Activated naive CD4-positive, alpha-beta T cell treated with anti-CD3 and anti-CD28 coated beads, Interleukin-2, amount 10 ng/mL, durations not matched to agents 7 days and 5 days (primary cell): Measurements from ENCODE around the gene STARD7.

Experiments used
- CTCF ChIA-PET: fragments of 350-600 bp; sonication (Branson Sonifier 250); formaldehyde crosslinking; loops from one replicate; lab custom pipeline; 2021; ENCODE audit warnings: antibody characterized with exemption; lab: Charles Lee
- DNase-seq: peaks from one replicate; pipeline ENCODE4 v3.0.0-alpha.2; 2020
- H3K27ac Mint-ChIP-seq: one replicate; pipeline ENCODE4 v1.8.0; 2021; ENCODE audit warnings: mild to moderate bottlenecking, moderate library complexity, mixed read lengths
- H3K27me3 Mint-ChIP-seq: one replicate; pipeline ENCODE4 v1.8.0; 2021; ENCODE audit warnings: mild to moderate bottlenecking, mixed read lengths
- H3K36me3 Mint-ChIP-seq: one replicate; pipeline ENCODE4 v1.8.0; 2021; ENCODE audit warnings: mixed read lengths
- H3K4me1 Mint-ChIP-seq: one replicate; pipeline ENCODE4 v1.8.0; 2021; ENCODE audit warnings: mixed read lengths
- H3K4me3 Mint-ChIP-seq: one replicate; pipeline ENCODE4 v1.8.0; 2021; ENCODE audit warnings: mild to moderate bottlenecking, moderate library complexity, mixed read lengths
- H3K9me3 Mint-ChIP-seq: one replicate; pipeline ENCODE4 v1.8.0; 2021; ENCODE audit warnings: mixed read lengths

Gene STARD7

DNA sequence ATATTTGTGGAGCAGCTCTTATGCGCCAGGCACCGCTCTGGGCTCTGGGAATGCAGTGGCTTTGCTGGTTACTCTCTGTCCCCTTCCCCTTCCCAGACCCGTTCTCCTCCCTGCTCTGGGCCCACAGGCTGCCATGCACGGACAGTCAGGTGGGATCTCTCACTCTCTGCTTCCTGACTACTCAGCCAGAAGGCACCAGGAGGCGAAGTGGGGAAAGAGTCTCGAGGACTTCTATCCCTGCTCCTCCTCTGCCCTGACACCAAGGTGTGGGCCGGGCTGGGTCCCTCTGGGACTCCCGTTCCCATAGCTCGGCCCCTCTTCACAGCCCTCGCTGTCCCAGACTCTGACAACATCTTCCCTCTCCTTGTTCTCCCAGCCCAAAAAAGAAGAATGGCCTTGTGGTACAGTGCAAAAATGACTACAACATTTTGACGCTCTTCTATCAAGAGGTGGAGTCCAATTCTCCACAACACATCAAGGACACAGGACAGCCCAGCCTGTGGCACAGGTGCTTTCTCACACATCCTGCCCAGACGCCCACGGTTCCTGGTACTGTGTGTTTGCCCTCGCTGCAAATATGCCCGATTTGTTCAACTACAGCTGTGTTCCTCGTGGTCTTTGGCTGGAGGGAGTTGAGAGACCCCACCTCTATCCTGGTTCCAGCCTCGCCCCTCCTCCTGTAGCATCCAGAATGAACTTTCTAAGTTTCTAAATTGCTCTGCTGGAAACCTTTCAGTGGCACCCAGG is 49.4 kb downstream of the STARD7 start:
- CTCF ChIA-PET = interaction anchor here (2.6 to 3.2 kb wide), 2 partner anchors 12 to 15 kb away, joined by 14 to 18 read pairs; no protein-coding TSS in a partner anchor
- Mint-ChIP-seq H3K4me3 (no peak overlapping the region), H3K27me3 (no peaks in the 10 kb centered on the region), H3K36me3 (peaks cover 2% of the 10 kb centered on the region), H3K4me1 (peaks cover 79% of the 10 kb centered on the region), H3K27ac (peak overlapping the region; percentile 75), H3K9me3 (peaks cover 6% of the 10 kb centered on the region)
- peak; percentile 62 for DNase-seq

DNA sequence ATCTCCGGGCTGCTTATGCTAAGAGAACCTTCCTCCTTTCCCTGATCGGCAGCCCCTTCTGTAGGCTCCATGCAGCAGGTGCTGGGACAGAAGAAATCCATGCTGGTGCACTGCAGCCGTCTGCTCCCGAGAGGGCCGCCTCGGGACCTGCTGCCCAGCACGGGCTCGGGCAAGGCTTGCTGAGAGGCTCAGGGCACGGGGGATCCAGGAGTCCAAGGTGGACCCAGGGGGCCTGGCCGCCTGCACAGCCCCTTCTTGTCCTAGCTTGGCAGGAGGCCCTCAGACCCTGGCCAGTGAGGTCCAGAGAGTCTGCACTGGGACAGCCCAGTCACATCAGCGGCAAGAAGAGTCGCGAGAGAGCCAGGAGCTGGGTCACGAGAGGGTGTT is 50.1 kb downstream of the STARD7 start:
- peaks cover 2% of the 10 kb centered on the region for H3K36me3 Mint-ChIP-seq
- CTCF ChIA-PET = interaction anchor here (1.0 to 3.2 kb wide), 4 partner anchors 11 to 20 kb away, joined by 3 to 18 read pairs (median 8); no protein-coding TSS in a partner anchor
- H3K4me3 Mint-ChIP-seq = no peak overlapping the region
- DNase-seq = no peak
- no peaks in the 10 kb centered on the region for H3K27me3 Mint-ChIP-seq
- H3K9me3 Mint-ChIP-seq = peaks cover 6% of the 10 kb centered on the region
- H3K27ac Mint-ChIP-seq = peak overlapping the region; percentile 87
- peaks cover 72% of the 10 kb centered on the region for H3K4me1 Mint-ChIP-seq

DNA sequence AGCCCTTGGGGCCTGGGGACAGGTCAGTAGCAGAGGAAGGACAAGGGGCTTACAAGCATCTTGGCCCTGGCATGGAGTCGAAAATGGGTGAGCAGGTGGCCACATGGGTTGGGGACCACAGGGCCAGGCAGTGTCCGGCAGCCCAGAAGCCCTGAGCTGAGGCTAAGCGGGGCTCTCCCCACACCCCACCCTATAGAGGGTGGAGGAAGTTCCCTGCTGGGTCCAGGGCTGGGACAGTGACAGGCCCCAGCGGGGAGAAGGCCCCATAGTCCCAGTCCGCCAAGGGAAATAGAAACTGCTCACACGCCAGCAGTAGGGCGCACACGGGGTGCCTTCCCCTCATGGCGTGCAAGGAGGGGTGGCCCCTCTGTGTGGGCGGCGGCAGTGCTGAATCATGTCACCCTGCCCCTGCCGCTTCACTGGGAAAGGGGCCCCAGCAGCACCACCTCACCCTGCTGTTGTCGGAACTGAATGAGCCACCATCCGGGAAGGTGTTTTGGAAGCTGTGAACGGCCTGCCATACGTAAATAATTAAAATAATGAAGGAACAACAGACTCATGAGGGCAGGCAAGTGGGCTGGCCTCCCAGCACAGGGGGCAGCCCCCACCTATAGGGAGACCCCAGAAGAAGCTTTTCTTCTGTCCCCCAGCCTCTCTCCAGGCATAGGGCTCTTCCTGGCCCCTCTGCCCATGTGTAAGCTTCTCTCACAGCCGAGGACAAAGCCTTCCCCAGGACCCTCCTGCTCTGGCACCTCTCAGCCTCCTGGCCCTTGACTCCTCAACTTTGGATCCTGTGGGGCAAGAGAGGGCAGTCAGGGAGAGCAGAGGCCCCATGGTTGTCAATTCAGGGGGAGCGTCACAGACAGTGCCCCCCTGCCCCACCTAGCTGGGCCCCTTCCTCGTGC is 50.7 kb downstream of the STARD7 start:
- peaks cover 2% of the 10 kb centered on the region for H3K36me3 Mint-ChIP-seq
- peaks cover 6% of the 10 kb centered on the region for H3K9me3 Mint-ChIP-seq
- DNase-seq = peak; percentile 82
- peak overlapping the region; percentile 87 for H3K27ac Mint-ChIP-seq
- CTCF ChIA-PET = interaction anchor here (1.0 to 3.2 kb wide), 6 partner anchors 11 to 20 kb away, joined by 3 to 18 read pairs (median 5); partner anchors contain the start of gene ASTL
- H3K4me3 Mint-ChIP-seq = peak overlapping the region; percentile 46
- no peaks in the 10 kb centered on the region for H3K27me3 Mint-ChIP-seq
- peaks cover 69% of the 10 kb centered on the region for H3K4me1 Mint-ChIP-seq

DNA sequence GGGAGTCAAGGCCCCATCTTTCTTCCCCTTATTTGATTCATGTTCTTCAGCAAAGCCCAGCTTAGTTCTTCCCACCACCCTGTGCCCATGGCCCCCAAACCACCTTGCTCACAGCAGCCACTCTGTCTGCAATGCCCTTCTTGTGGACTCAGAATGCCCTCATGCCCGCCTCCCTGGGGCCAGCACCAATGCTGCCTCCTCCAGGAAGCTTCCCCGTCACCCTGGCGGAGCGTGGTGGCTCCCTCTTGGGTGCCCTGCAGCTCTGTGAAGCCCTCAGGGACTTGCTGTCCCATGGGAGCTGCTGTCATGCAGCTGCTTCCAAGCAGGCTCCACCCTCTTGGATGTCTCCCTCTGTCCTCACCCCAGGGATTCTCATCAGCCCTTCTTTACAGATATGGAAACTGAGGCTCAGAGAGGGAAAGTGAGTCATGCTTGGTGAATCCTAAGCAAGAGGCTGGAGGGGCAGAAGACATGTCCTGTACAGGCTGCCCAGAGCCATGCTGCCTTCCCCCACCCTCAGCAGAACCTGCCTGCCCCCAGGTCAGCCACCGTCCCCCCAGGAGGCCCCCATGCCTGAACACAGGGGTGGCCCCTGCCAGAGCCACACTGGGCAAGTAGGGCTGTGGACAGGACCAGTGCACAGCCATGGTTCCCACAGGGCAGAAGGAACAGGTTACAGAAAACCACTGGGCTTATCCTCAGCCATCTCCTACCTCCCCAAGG is 51.5 kb downstream of the STARD7 start:
- H3K4me1 Mint-ChIP-seq = peaks cover 68% of the 10 kb centered on the region
- DNase-seq = no peak
- CTCF ChIA-PET = interaction anchor here (1.1 to 3.2 kb wide), 4 partner anchors 10 to 19 kb away, joined by 3 to 18 read pairs (median 5); partner anchors contain the start of gene ASTL
- peaks cover 6% of the 10 kb centered on the region for H3K9me3 Mint-ChIP-seq
- H3K27me3 Mint-ChIP-seq = no peaks in the 10 kb centered on the region
- peak overlapping the region; percentile 87 for H3K27ac Mint-ChIP-seq
- H3K36me3 Mint-ChIP-seq = peaks cover 2% of the 10 kb centered on the region
- H3K4me3 Mint-ChIP-seq = no peak overlapping the region

DNA sequence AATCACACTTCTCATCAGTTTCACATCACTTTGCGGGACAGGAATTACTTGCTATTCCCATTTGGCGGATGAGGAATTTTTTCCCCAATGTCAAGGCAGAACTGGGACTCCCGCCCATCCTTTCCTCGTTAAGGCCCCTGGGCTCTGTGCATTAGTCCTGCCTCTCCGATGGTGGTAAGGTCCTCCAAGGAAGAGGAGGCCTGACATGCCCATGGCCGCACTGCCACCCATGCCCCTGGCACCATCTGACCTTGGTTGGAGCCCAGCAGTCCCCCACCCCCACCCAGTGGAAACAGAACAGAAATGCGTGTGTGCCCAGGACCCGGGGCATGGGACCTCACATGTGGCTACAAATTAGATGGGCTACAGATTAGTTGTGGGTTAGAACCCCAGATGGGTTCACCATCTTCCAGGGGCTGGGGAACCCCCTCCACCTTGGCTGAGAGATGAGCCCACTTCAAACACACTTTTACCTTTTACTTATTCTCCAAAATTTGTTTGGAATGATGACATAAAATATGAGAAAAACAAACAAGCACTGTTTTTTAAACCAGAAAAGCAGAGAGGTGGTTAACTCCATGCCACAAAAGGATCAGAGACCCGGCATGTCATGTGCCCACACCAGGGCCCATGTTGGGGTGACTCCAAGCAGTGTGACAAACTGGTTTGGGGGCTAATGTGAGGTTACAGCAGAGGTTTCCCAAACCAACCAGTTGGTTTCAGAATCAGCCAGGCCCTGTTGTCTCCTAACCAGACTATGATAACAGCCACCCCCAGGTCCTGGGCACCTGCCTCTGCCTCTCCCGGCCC is 52.4 kb downstream of the STARD7 start:
- peaks cover 71% of the 10 kb centered on the region for H3K4me1 Mint-ChIP-seq
- peaks cover 2% of the 10 kb centered on the region for H3K36me3 Mint-ChIP-seq

DNA sequence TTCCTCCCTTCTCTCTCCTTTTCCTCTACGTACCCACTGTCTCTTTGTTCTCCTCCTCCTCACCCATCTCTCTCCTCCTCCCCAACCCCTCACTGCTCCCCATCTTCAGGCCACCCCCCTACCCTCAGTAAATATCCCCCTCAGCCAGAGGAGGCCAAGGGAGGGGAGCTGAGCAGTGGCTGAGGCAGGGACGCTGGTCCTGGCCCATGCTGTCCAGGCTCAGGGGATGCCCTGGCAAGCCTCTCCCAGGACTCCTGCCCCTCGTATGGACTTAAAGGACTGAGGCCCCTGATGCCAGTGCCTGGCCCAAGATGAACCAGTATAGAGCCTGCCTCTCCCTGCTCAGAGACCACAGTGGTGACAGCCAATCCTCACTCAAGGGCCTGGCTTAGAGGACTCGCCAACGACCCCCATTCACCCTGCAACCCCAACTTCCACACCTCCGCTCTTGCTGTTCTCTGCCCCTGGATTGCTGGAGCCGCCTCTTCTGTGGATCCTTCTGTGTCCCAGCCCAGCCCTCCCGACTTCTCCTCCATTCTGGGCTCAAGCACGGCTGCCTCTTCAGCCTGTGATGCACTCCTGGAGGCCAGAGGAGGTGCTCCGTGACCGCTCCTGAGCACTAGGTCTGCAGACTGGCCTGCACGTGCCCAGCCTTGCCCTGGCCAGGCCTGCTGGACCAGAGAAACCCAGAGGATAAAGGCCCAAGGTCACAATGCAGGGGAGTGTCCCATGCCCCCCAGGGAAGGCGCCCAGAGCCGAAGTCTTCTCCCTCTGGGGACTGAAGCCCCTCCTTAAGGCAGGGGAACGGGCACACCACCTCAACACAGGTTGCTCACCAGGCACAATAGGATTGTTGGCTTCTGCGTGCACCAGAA is 53.9 kb downstream of the STARD7 start:
- no peaks in the 10 kb centered on the region for H3K36me3 Mint-ChIP-seq
- peaks cover 70% of the 10 kb centered on the region for H3K4me1 Mint-ChIP-seq
- no peak overlapping the region for H3K27ac Mint-ChIP-seq
- no peaks in the 10 kb centered on the region for H3K9me3 Mint-ChIP-seq
- CTCF ChIA-PET = interaction anchor here (1.0 to 1.7 kb wide), 3 partner anchors 8 to 16 kb away, joined by 3 to 4 read pairs (median 3); no protein-coding TSS in a partner anchor
- H3K4me3 Mint-ChIP-seq = no peak overlapping the region
- peak; percentile 21 for DNase-seq
- H3K27me3 Mint-ChIP-seq = no peaks in the 10 kb centered on the region

More for the DNA sequence above, 52.4 kb downstream of the STARD7 start:
- Mint-ChIP-seq H3K27ac (peak overlapping the region; percentile 78), H3K27me3 (no peaks in the 10 kb centered on the region), H3K4me3 (no peak overlapping the region), H3K9me3 (peaks cover 6% of the 10 kb centered on the region)
- DNase-seq = peak; percentile 56
- CTCF ChIA-PET = interaction anchor here (1.1 to 1.7 kb wide), 3 partner anchors 10 to 18 kb away, joined by 3 to 6 read pairs (median 4); partner anchors contain the start of gene ASTL

DNA sequence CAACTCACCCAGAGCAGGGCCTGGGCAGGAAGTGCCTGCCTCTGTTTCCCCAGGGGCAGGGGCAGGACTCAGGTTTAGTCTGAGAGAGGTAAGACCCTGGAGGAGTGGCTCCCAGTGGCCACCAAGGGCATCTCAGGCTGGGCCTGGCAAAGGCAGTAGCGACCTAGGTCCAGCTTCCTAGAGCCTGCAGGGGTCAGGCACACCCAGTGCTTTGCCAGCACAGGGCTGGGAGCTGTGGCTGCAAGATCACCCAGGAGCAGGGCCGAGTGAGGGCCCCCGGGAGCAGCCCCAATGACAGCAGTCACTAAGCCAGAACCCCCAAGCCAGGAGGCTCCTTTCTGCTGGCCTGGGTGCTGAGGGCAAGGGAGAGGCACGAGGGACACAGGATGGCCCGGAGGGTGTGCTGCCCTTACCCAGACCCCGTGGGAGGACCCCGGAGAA is 54.6 kb downstream of the STARD7 start:
- Mint-ChIP-seq H3K27me3 (no peaks in the 10 kb centered on the region), H3K9me3 (no peaks in the 10 kb centered on the region), H3K4me3 (no peak overlapping the region), H3K36me3 (no peaks in the 10 kb centered on the region), H3K27ac (no peak overlapping the region), H3K4me1 (peaks cover 67% of the 10 kb centered on the region)
- CTCF ChIA-PET = interaction anchor here (1.0 to 1.7 kb wide), 2 partner anchors 9 to 15 kb away, joined by 3 to 4 read pairs; no protein-coding TSS in a partner anchor
- DNase-seq = peak; percentile 21

DNA sequence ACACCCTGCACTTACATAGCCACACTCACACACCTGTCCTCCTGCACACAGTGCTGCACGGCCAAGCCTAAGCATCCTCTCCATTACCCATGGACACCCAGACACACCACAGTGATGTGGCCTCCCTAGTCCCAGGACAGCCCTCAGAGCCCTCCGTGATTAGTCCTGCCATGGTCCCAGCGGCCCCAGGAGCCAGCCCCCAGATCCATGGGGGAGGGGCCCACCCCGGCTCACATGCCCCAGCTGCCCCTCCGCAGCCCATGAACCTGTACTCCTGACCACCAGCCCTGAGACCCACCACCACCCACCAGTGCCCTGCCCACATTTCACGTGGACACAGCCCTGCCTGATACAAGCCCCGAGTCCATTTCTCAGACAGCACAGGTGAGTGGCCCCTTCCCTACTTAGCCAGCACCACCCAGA is 55.3 kb downstream of the STARD7 start:
- Mint-ChIP-seq H3K9me3 (no peaks in the 10 kb centered on the region), H3K4me1 (peaks cover 67% of the 10 kb centered on the region), H3K36me3 (no peaks in the 10 kb centered on the region), H3K27me3 (no peaks in the 10 kb centered on the region), H3K4me3 (no peak overlapping the region), H3K27ac (no peak overlapping the region)
- CTCF ChIA-PET = interaction anchor here (0.8 to 1.7 kb wide), 3 partner anchors 10 to 15 kb away, joined by 3 to 4 read pairs (median 3); no protein-coding TSS in a partner anchor
- DNase-seq = no peak

DNA sequence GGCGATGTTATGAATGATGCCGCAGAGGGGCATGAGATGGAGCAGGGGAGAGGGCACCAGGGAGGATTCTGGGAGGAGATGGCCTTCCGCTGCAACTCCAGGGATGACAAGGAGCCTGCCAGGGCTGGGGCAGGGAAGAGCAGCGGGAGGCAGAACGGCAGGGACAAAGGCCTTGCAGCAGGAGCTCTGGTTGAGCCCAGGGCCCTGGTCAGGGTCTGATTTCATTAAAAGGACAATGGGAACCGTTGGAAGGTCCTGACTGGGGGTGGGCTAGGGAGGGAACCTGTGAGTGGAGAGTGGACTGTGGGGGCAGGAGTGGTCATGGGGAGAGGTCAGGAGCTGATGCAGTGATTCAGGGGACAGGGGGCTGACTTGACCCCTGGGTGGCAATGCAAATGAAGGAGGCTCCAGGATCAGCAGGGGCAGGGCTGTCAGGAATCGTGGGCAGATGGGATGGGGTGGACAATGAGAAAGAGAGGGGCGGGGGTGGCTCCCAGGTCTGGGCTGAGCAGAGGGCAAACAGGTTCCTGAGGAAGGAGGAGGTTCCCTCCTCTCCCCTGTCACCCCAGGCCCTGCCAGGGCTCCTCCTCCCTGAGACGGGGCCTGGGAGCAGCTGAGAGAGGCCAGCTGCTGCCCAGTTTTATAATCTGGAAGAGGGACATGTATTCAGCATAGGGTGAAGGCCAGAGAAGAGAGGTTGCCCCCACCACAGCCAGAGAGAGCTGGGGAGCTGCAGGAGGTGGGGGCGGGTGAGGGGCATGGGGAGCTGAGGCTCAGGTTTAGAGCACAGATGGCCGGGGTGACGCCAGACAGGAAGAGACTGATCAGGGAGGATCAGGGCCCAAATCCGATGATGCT is 56.1 kb downstream of the STARD7 start:
- H3K4me3 Mint-ChIP-seq = no peak overlapping the region
- H3K4me1 Mint-ChIP-seq = peaks cover 67% of the 10 kb centered on the region
- CTCF ChIA-PET = interaction anchor here (0.8 to 2.8 kb wide), 2 partner anchors 11 to 14 kb away, joined by 3 to 7 read pairs; partner anchors contain the start of gene ASTL
- H3K9me3 Mint-ChIP-seq = no peaks in the 10 kb centered on the region
- H3K27ac Mint-ChIP-seq = no peak overlapping the region
- peak; percentile 23 for DNase-seq
- no peaks in the 10 kb centered on the region for H3K27me3 Mint-ChIP-seq
- no peaks in the 10 kb centered on the region for H3K36me3 Mint-ChIP-seq

DNA sequence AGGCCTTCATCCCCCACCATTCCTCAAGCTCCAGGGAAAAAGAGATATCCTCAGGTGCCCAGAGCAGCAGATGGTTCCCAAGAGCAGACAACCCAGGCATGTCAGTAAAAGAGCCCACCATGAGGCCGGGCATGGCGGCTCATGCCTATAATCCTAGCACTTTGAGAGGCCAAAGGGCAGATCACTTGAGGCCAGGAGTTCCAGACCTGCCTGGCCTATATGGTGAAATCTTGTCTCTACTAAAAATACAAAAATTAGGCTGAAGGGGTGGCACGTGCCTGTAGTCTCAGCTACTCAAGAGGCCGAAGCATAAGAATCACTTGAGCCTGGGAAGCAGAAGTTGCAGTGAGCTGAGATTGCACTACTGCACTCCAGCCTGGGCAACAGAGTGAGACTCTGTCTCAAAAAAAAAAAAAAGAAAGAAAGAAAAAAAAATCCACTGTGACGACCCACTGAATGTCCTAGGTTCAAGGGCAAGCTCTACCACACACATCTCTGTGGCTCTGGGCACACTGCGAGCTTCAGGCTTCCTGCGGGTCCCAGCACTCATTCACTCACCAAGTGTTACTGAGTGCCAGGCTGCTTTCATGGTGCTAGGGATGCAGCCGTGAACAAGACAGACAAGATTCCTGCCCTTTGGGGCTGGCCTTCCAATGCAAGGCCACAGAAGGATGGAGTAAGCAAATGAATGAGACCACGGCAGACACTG is 56.9 kb downstream of the STARD7 start:
- Mint-ChIP-seq H3K27me3 (no peaks in the 10 kb centered on the region), H3K9me3 (no peaks in the 10 kb centered on the region), H3K36me3 (no peaks in the 10 kb centered on the region), H3K4me1 (peaks cover 67% of the 10 kb centered on the region), H3K27ac (no peak overlapping the region), H3K4me3 (no peak overlapping the region)
- CTCF ChIA-PET = interaction anchor here (2.8 kb wide), 1 partner anchor 13 kb away, joined by 7 read pairs; the partner anchor contains the start of gene ASTL
- no peak for DNase-seq
